ENCODE data around the gene CCSAP. TPM values are rescaled to one million over a fixed set of nuclear protein-coding genes. Genes with fewer than 3 reads are reported as not detected.
A peak's percentile ranks its signal among the peaks of the same experiment; 100 is the strongest.

The CCSAP gene
- 5.5 and 6.4 TPM in 2 replicates for total RNA-seq

- H3K27ac Mint-ChIP-seq, result peak within 1 kb of the TSS; percentile 80
- H3K9me3 Mint-ChIP-seq, result no peaks in the 10 kb centered on the region
- no peak for DNase-seq
- H3K4me1 Mint-ChIP-seq, result peaks cover 35% of the 10 kb centered on the region
- TF ChIP-seq CTCF (IDR thresholded peaks at IDR 0.05), result no peak
- peaks cover 13% of the 10 kb centered on the region for H3K27me3 Mint-ChIP-seq
- peak within 1 kb of the TSS; percentile 91 for H3K4me3 Mint-ChIP-seq
- peaks cover 4% of the 10 kb centered on the region for H3K36me3 Mint-ChIP-seq (ENCODE audit: low read depth)
- intact Hi-C loops (cut with micrococcal nuclease), result loop anchor here (1.0 to 5.0 kb wide), 7 partner anchors 72 to 724 kb away; partner anchors contain the start of genes ABCB10, ACTA1, GALNT2 and NUP133
- ATAC-seq (ENCODE audit: low read depth), result peak; percentile 36
- CTCF ChIA-PET, result no interaction called here
- POLR2A ChIA-PET, result interaction anchor here (0.6 to 3.7 kb wide), 7 partner anchors 9 to 216 kb away, joined by 3 to 24 read pairs (median 4); partner anchors contain the start of genes ABCB10, NUP133 and RAB4A
Measured at GRCh38 chr1:229342656-229343569, at the start of gene CCSAP. Gene CCSAP, minus strand, starts transcription at chr1:229343047. Its CDS starts 582 bp downstream, at chr1:229342465.

- intact Hi-C loops (cut with micrococcal nuclease), result no loop called here
- H3K27me3 Mint-ChIP-seq, result peaks cover 28% of the 10 kb centered on the region
- H3K27ac Mint-ChIP-seq, result no peak overlapping the region
- H3K36me3 Mint-ChIP-seq (ENCODE audit: low read depth), result no peaks in the 10 kb centered on the region
- no peak for ATAC-seq (ENCODE audit: low read depth)
- POLR2A ChIA-PET, result no interaction called here
- no peak for TF ChIP-seq CTCF (IDR thresholded peaks at IDR 0.05)
- no peaks in the 10 kb centered on the region for H3K9me3 Mint-ChIP-seq
- no peak for DNase-seq
- H3K4me1 Mint-ChIP-seq, result no peaks in the 10 kb centered on the region
- H3K4me3 Mint-ChIP-seq, result no peak overlapping the region
- CTCF ChIA-PET, result no interaction called here
Measured at GRCh38 chr1:229390130-229390529, 47.3 kb upstream of the CCSAP start.

- H3K27me3 Mint-ChIP-seq, result peaks cover 25% of the 10 kb centered on the region
- CTCF ChIA-PET, result no interaction called here
- no peaks in the 10 kb centered on the region for H3K4me1 Mint-ChIP-seq
- intact Hi-C loops (cut with micrococcal nuclease), result no loop called here
- POLR2A ChIA-PET, result no interaction called here
- H3K4me3 Mint-ChIP-seq, result no peak overlapping the region
- H3K9me3 Mint-ChIP-seq, result no peaks in the 10 kb centered on the region
- H3K36me3 Mint-ChIP-seq (ENCODE audit: low read depth), result no peaks in the 10 kb centered on the region
- ATAC-seq (ENCODE audit: low read depth) (no peak), DNase-seq (no peak)
- TF ChIP-seq CTCF (IDR thresholded peaks at IDR 0.05), result no peak
- no peak overlapping the region for H3K27ac Mint-ChIP-seq
Measured at GRCh38 chr1:229388897-229389580, 46.2 kb upstream of the CCSAP start.

GRCh38 chr1:229385853-229386456 is 43.1 kb upstream of the CCSAP start:
- Mint-ChIP-seq H3K36me3 (ENCODE audit: low read depth) (no peaks in the 10 kb centered on the region), H3K9me3 (no peaks in the 10 kb centered on the region), H3K27me3 (peaks cover 21% of the 10 kb centered on the region), H3K4me1 (no peaks in the 10 kb centered on the region), H3K4me3 (no peak overlapping the region), H3K27ac (no peak overlapping the region)
- DNase-seq (no peak), ATAC-seq (ENCODE audit: low read depth) (no peak)
- intact Hi-C loops (cut with micrococcal nuclease), result no loop called here
- POLR2A ChIA-PET, result interaction anchor here (0.7 kb wide), 1 partner anchor 11 kb away, joined by 7 read pairs; no protein-coding TSS in a partner anchor
- CTCF ChIA-PET, result no interaction called here
- TF ChIP-seq CTCF (IDR thresholded peaks at IDR 0.05), result no peak
